Ishikawa (cell line): ENCODE measurements around the gene DCAF11.

Experiments
- CEBPB ChIP-seq: IDR thresholded peaks from 2 replicates; pipeline ENCODE4 v1.6.1; 2012
- CREB1 ChIP-seq: IDR thresholded peaks from 2 replicates; pipeline ENCODE4 v1.6.1; 2012; ENCODE audit warnings: low read depth
- EGR1 ChIP-seq: IDR thresholded peaks from 2 replicates; pipeline ENCODE4 v1.6.1; 2012
- EP300 ChIP-seq: IDR thresholded peaks from 2 replicates; pipeline ENCODE4 v1.6.1; 2012; ENCODE audit warnings: borderline replicate concordance
- FOXM1 ChIP-seq: IDR thresholded peaks from 2 replicates; pipeline ENCODE4 v1.6.1; 2012; ENCODE audit warnings: low read depth, borderline replicate concordance
- NFIC ChIP-seq: IDR thresholded peaks from 2 replicates; pipeline ENCODE4 v1.6.1; 2012
- RAD21 ChIP-seq: IDR thresholded peaks from 2 replicates; pipeline ENCODE4 v1.6.1; 2012; ENCODE audit warnings: low read depth
- REST ChIP-seq: IDR thresholded peaks from 2 replicates; pipeline ENCODE4 v1.6.1; 2012; ENCODE audit warnings: low read depth, mild to moderate bottlenecking
- TAF1 ChIP-seq: IDR thresholded peaks from 2 replicates; pipeline ENCODE4 v1.6.1; 2012; ENCODE audit warnings: low read depth, mild to moderate bottlenecking
- TCF12 ChIP-seq: IDR thresholded peaks from 2 replicates; pipeline ENCODE4 v1.6.1; 2012; ENCODE audit warnings: low read depth
- TEAD4 ChIP-seq: IDR thresholded peaks from 2 replicates; pipeline ENCODE4 v1.6.1; 2012
- YY1 ChIP-seq: IDR thresholded peaks from 2 replicates; pipeline ENCODE4 v1.6.1; 2012; ENCODE audit warnings: low read depth
- ZBTB7A ChIP-seq: IDR thresholded peaks from 2 replicates; pipeline ENCODE4 v1.6.1; 2012; ENCODE audit warnings: low read depth
- TF ChIP-seq, protein P1 (sequence below): IDR thresholded peaks from 2 replicates; pipeline ENCODE4 v1.6.1; 2012
- TF ChIP-seq, protein P2 (sequence below): IDR thresholded peaks from 2 replicates; pipeline ENCODE4 v1.6.1; 2012

Gene DCAF11

GRCh38 chr14:24070285-24071143 is 44.1 kb upstream of the DCAF11 start:
- TF ChIP-seq CEBPB (no peak), NFIC (no peak), FOXM1 (no peak), EP300 (no peak), TCF12 (no peak), TAF1 (no peak), EGR1 (no peak), CREB1 (no peak), RAD21 (no peak), REST (no peak), YY1 (no peak), TEAD4 (no peak), ZBTB7A (no peak)
- TF ChIP-seq, protein P1, sequence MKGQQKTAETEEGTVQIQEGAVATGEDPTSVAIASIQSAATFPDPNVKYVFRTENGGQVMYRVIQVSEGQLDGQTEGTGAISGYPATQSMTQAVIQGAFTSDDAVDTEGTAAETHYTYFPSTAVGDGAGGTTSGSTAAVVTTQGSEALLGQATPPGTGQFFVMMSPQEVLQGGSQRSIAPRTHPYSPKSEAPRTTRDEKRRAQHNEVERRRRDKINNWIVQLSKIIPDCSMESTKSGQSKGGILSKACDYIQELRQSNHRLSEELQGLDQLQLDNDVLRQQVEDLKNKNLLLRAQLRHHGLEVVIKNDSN = no peak
- TF ChIP-seq, protein P2, sequence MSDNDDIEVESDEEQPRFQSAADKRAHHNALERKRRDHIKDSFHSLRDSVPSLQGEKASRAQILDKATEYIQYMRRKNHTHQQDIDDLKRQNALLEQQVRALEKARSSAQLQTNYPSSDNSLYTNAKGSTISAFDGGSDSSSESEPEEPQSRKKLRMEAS = no peak

GRCh38 chr14:24071144-24071697 is 43.4 kb upstream of the DCAF11 start, which contains the start of gene CPNE6:
CPNE6 (plus strand) TSS chr14:24071562; CDS start chr14:24072937, 1,375 bp downstream.
- TF ChIP-seq REST (no peak), TCF12 (no peak), TAF1 (no peak), CEBPB (no peak), CREB1 (no peak), ZBTB7A (no peak), EGR1 (no peak), NFIC (no peak), FOXM1 (no peak), TEAD4 (no peak), YY1 (no peak), EP300 (no peak), RAD21 (no peak)
- TF ChIP-seq, protein P2 = no peak
- TF ChIP-seq, protein P1 = no peak

DNA sequence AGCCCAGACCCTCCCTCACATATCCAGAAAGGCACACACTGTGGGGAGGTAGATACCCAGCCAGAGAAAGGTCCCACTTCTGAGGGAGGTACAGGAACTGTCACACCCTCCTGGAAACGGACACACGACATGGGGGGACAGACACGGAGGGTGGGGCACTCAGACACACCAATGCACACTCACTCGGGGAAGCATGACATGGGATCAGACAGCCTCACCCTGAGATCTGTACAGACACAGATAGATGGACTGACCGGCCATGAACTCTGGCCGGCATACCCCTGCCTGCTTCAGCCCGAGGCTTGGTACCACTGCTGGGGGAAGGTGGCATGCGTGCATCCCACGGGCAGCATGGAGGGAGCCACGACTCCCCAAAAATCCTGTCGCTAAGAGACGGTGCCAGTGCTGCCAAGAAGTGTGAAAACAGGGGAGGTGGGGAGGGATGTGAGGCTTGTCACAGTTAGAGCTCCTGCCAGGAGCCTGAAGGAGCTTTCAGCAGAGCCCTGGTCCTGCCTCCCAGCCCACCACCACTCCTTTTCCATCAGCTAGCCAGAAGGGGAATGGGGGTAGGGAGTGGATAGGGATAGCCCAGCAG is 42.6 kb upstream of the DCAF11 start:
- TF ChIP-seq CEBPB = no peak

GRCh38 chr14:24072436-24072835 is 42.1 kb upstream of the DCAF11 start:
- TF ChIP-seq TAF1 (no peak), CREB1 (no peak), YY1 (no peak), ZBTB7A (no peak), TCF12 (no peak), CEBPB (no peak), EGR1 (no peak), EP300 (no peak), RAD21 (no peak), REST (no peak)
- TF ChIP-seq, protein P2 = no peak
- TF ChIP-seq, protein P1 = no peak
